Astrocyte (in vitro differentiated cells and primary cell): Measurements from ENCODE around the gene TPH2.

Experiments
- EZH2 ChIP-seq: IDR thresholded peaks from 2 replicates; pipeline ENCODE4 v1.6.1; 2012; ENCODE audit warnings: mild to moderate bottlenecking, low read length, inconsistent platforms; ENCODE audit not compliant: insufficient read depth
- TF ChIP-seq, protein P1 (sequence below): IDR thresholded peaks from 2 replicates; pipeline ENCODE4 v1.5.1; 2011; ENCODE audit warnings: low read depth, mild to moderate bottlenecking, inconsistent platforms, low read length, moderate library complexity; ENCODE audit not compliant: insufficient read depth

DNA sequence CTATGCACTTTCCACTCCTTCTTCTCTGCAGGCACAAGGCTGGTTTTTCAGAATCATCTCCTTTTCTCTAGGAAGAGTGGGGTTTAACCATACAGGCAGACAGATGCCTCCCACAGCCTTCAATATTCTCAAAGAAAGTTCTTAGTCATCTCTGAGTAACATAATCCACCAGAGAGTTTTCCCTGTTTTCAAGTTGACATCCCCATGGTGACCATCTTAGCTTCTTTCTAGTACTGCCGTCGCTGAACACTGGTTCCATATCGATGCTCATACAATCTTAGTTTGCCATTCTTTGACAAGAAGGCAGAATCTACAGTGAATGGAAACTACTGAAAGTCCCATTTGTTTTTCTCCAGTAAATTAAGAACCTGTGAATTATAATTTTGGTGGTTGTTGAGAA is 28.6 kb downstream of the TPH2 start:
- TF ChIP-seq, protein P1, sequence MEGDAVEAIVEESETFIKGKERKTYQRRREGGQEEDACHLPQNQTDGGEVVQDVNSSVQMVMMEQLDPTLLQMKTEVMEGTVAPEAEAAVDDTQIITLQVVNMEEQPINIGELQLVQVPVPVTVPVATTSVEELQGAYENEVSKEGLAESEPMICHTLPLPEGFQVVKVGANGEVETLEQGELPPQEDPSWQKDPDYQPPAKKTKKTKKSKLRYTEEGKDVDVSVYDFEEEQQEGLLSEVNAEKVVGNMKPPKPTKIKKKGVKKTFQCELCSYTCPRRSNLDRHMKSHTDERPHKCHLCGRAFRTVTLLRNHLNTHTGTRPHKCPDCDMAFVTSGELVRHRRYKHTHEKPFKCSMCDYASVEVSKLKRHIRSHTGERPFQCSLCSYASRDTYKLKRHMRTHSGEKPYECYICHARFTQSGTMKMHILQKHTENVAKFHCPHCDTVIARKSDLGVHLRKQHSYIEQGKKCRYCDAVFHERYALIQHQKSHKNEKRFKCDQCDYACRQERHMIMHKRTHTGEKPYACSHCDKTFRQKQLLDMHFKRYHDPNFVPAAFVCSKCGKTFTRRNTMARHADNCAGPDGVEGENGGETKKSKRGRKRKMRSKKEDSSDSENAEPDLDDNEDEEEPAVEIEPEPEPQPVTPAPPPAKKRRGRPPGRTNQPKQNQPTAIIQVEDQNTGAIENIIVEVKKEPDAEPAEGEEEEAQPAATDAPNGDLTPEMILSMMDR, result no peak
- TF ChIP-seq EZH2, result no peak
